Lung (tissue), 12 donors: ENCODE measurements around the gene GPM6B. TPM values are rescaled to one million over a fixed set of nuclear protein-coding genes. Genes with fewer than 3 reads are reported as not detected.

ENCODE experiments used
- ATAC-seq: fragments of 200-7000 bp; cut with Tn5 transposase; one replicate; pipeline ENCODE4 v1.9.1; 2020; ENCODE audit warnings: moderate number of reproducible peaks; ENCODE audit not compliant: insufficient read depth, low FRiP score
- DNase-seq, 3 donors: peaks; one replicate each; pipeline ENCODE4 v3.0.0-alpha.2; 2013 to 2017
- H3K27ac ChIP-seq, 2 donors: one replicate each; pipeline ENCODE4 v1.5.1; 2013; ENCODE audit warnings: mild to moderate bottlenecking in 2 of 2, moderate library complexity in 2 of 2, control low read depth in 1 of 2, inconsistent platforms in 1 of 2, low read depth in 1 of 2, low read length in 1 of 2
- H3K27me3 ChIP-seq, 3 donors: one replicate each; pipeline ENCODE4 v1.5.1; 2013; ENCODE audit warnings: low read length in 2 of 3; ENCODE audit not compliant: control insufficient read depth in 3 of 3, insufficient read depth in 3 of 3
- H3K36me3 ChIP-seq, 4 donors: one replicate each; pipeline ENCODE4 v1.5.1; 2013; ENCODE audit warnings: low read length in 4 of 4, mild to moderate bottlenecking in 1 of 4, moderate library complexity in 1 of 4; ENCODE audit not compliant: control insufficient read depth in 4 of 4, insufficient read depth in 4 of 4
- H3K4me1 ChIP-seq, 5 donors: one replicate each; pipeline ENCODE4 v1.5.1; 2013; ENCODE audit warnings: low read length in 5 of 5, mild to moderate bottlenecking in 2 of 5, moderate library complexity in 1 of 5; ENCODE audit not compliant: control insufficient read depth in 5 of 5, insufficient read depth in 5 of 5
- H3K4me3 ChIP-seq: one replicate; pipeline ENCODE4 v1.5.1; 2013; ENCODE audit warnings: mild to moderate bottlenecking, control low read depth, moderate library complexity
- H3K9ac ChIP-seq, 2 donors: one replicate each; pipeline ENCODE4 v1.5.1; 2013; ENCODE audit warnings: low read length in 2 of 2, control low read depth in 1 of 2; ENCODE audit not compliant: insufficient read depth in 1 of 2
- H3K9me3 ChIP-seq, 4 donors: one replicate each; pipeline ENCODE4 v1.5.1; 2013; ENCODE audit warnings: low read length in 3 of 4, mild to moderate bottlenecking in 1 of 4, moderate library complexity in 1 of 4; ENCODE audit not compliant: control insufficient read depth in 4 of 4, insufficient read depth in 3 of 4
- CTCF ChIP-seq: IDR thresholded peaks from 2 replicates; pipeline ENCODE4 v1.5.1; 2012; ENCODE audit warnings: mild to moderate bottlenecking; ENCODE audit errors: control extremely low read depth, extremely low read depth
- WGBS, 2 donors: extraction: QIAGEN DNeasy Blood & Tissue Kit; methylation state at CpG; one replicate each; pipeline ENCODE4 v1.1.7; 2013; 5-methylcytosine and 5-hydroxymethylcytosine counted together
- polyA plus RNA-seq, 2 donors: library from polyadenylated mRNA; stranded (reverse); fragments of 200-250 nt; gene quantifications; one replicate each; pipeline ENCODE4 v1.2.1, GENCODE V29; 2013
- total RNA-seq, 2 donors: library from RNA; depleted of rRNA in 1 of 2; stranded (reverse); fragments of >200 nt in 1 of 2; gene quantifications; one replicate each; pipeline ENCODE4 v1.2.1, GENCODE V29; 2014 to 2021
- donor health status: control.
- donor health status: control.
- donor health status: Bipolar disorder and iron deficiency.
- donor health status: healthy.
- donor health status: DM: yes; HTN: yes; CAD: no.

GPM6B gene
- total and polyA plus RNA-seq, 4 donors = 3.9 to 18.0 (median 9.5) TPM

- no peak overlapping the region for H3K4me3 ChIP-seq
- no peaks in the 10 kb centered on the region for H3K9me3 ChIP-seq
- 96 to 98% methylated on average over 3 of the region's 3 CpGs for WGBS, 2 donors
- H3K36me3 ChIP-seq = peaks cover 0 to 17% (median 8%) of the 10 kb centered on the region in 4 donors
- no peak overlapping the region for H3K27ac ChIP-seq
- no peak overlapping the region for H3K9ac ChIP-seq
- DNase-seq (no peak), ATAC-seq (no peak)
- no peaks in the 10 kb centered on the region for H3K4me1 ChIP-seq
- H3K27me3 ChIP-seq = peaks cover 0 to 17% (median 10%) of the 10 kb centered on the region in 3 donors
- no peak for TF ChIP-seq CTCF
Observed at GRCh38 chrX:13775837-13776236, 41.1 kb downstream of the GPM6B start.

- H3K27ac ChIP-seq = no peak overlapping the region
- H3K9me3 ChIP-seq = no peaks in the 10 kb centered on the region
- H3K36me3 ChIP-seq = peaks cover 0 to 22% (median 9%) of the 10 kb centered on the region in 4 donors
- 96 to 100% methylated on average over 2 of the region's 2 CpGs for WGBS, 2 donors
- no peak overlapping the region for H3K4me3 ChIP-seq
- no peak for TF ChIP-seq CTCF
- H3K4me1 ChIP-seq = no peaks in the 10 kb centered on the region
- H3K9ac ChIP-seq = no peak overlapping the region
- peaks cover 0 to 17% (median 12%) of the 10 kb centered on the region in 3 donors for H3K27me3 ChIP-seq
- DNase-seq (no peak), ATAC-seq (no peak)
Observed at GRCh38 chrX:13774696-13775095, 42.2 kb downstream of the GPM6B start.

- Histone ChIP-seq H3K4me1 (peaks cover 0 to 3% (median 0%) of the 10 kb centered on the region in 5 donors), H3K27me3 (peaks cover 0 to 26% (median 7%) of the 10 kb centered on the region in 3 donors), H3K4me3 (no peak overlapping the region), H3K9me3 (no peaks in the 10 kb centered on the region), H3K9ac (no peak overlapping the region), H3K27ac (no peak overlapping the region), H3K36me3 (peaks cover 0 to 42% (median 12%) of the 10 kb centered on the region in 4 donors)
- DNase-seq (no peak), ATAC-seq (no peak)
- WGBS, 2 donors = 88% methylated on average over 3 of the region's 3 CpGs
- TF ChIP-seq CTCF = no peak
Observed at GRCh38 chrX:13770013-13770535, 46.8 kb downstream of the GPM6B start.

GRCh38 chrX:13768939-13769338, 48.0 kb downstream of the GPM6B start:
- Histone ChIP-seq H3K4me3 (no peak overlapping the region), H3K9me3 (peaks cover 0 to 1% (median 0%) of the 10 kb centered on the region in 4 donors), H3K4me1 (peaks cover 0 to 7% (median 5%) of the 10 kb centered on the region in 5 donors), H3K27me3 (peaks cover 0 to 21% (median 7%) of the 10 kb centered on the region in 3 donors), H3K36me3 (peaks cover 0 to 36% (median 9%) of the 10 kb centered on the region in 4 donors), H3K27ac (no peak overlapping the region), H3K9ac (no peak overlapping the region)
- DNase-seq (no peak), ATAC-seq (no peak)
- 89 to 90% methylated on average over 4 of the region's 4 CpGs for WGBS, 2 donors
- no peak for TF ChIP-seq CTCF
